Measurements from ENCODE around the gene AACS. TPM values are rescaled to one million over a fixed set of nuclear protein-coding genes. Genes with fewer than 3 reads are reported as not detected.

The AACS gene
- total RNA-seq, 1 donor from 2014 or later: 16.6 TPM

DNA sequence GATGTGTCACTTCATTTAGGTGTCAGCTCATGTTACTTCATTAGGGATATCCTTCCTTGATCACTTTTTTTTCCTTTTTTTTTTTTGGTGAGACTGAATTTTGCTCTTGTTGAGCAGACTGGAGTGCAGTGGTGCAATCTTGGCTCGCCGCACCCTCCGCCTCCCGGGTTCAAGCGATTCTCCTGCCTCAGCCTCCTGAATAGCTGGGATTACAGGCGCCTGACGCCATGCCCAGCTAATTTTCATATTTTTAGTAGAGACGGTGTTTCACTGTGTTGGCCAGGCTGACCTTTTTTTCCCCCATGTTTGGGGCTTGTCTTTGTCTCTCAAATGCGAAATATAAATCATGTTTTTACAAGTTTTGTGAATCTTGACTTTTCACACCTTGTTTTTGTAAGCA is 9.6 kb upstream of the AACS start:
- no peak overlapping the region for H3K27ac Mint-ChIP-seq
- no peak overlapping the region for H2AFZ ChIP-seq (replicated peaks)

DNA sequence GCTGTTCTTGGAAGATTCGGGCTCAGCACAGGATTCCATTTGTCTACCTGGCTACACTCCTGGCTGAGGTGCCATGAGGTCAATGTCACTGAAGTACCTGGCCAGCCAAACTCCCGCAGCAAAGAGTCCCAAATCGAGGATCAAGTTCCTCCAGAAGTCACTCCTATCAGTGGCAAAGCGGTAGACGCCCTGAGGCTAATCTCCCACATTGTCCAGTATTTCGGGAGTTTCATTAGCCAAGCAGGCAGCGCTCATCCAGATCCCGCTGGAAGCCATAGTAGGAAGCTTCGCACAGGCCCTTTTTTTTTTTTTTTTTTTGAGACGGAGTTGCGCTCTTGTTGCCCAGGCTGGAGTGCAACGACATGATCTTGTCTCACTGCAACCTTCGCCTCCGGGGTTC is 8.9 kb upstream of the AACS start:
- H3K4me3 ChIP-seq: no peak overlapping the region
- H3K27me3 Mint-ChIP-seq (ENCODE audit: insufficient read depth, low read depth): peaks cover 2% of the 10 kb centered on the region
- no peaks in the 10 kb centered on the region for H3K9me3 ChIP-seq (ENCODE audit: low read depth)
- no peaks in the 10 kb centered on the region for H4K20me1 ChIP-seq (ENCODE audit: low read depth)
- H3K27me3 ChIP-seq: no peaks in the 10 kb centered on the region
- H3F3A ChIP-seq (ENCODE audit: low read depth): no peaks in the 10 kb centered on the region
- H3K27ac Mint-ChIP-seq: no peak overlapping the region
- H3K27ac ChIP-seq: no peak overlapping the region
- H3K4me1 ChIP-seq: peaks cover 4% of the 10 kb centered on the region
- H3K9ac ChIP-seq: no peak overlapping the region
- no peak overlapping the region for H3K4me2 ChIP-seq
- no peak for DNase-seq (ENCODE audit: low spot score)
- no peaks in the 10 kb centered on the region for H3K79me2 ChIP-seq (ENCODE audit: low read depth)
- H3K36me3 ChIP-seq: no peaks in the 10 kb centered on the region
- TF ChIP-seq EZH2phosphoT487 (IDR thresholded peaks at IDR 0.05): no peak
- no peak for TF ChIP-seq CTCF (IDR thresholded peaks at IDR 0.05)
- no peak for TF ChIP-seq EZH2 (IDR thresholded peaks at IDR 0.05)
- H2AFZ ChIP-seq (replicated peaks): no peak overlapping the region
- no peaks in the 10 kb centered on the region for H3K4me1 Mint-ChIP-seq
- H3K9me3 Mint-ChIP-seq: peaks cover 9% of the 10 kb centered on the region
- no peak overlapping the region for H3K4me3 Mint-ChIP-seq
- no peaks in the 10 kb centered on the region for H3K36me3 Mint-ChIP-seq

More for the DNA sequence above, 9.6 kb upstream of the AACS start:
- H3K4me2 ChIP-seq: no peak overlapping the region
- Mint-ChIP-seq H3K36me3 (no peaks in the 10 kb centered on the region), H3K9me3 (peaks cover 9% of the 10 kb centered on the region), H3K27me3 (ENCODE audit: insufficient read depth, low read depth) (peaks cover 2% of the 10 kb centered on the region), H3K4me1 (no peaks in the 10 kb centered on the region), H3K4me3 (no peak overlapping the region)
- DNase-seq (ENCODE audit: low spot score): no peak
- H3K79me2 ChIP-seq (ENCODE audit: low read depth): no peaks in the 10 kb centered on the region
- H4K20me1 ChIP-seq (ENCODE audit: low read depth): no peaks in the 10 kb centered on the region
- H3F3A ChIP-seq (ENCODE audit: low read depth): no peaks in the 10 kb centered on the region
- no peak overlapping the region for H3K4me3 ChIP-seq
- peaks cover 4% of the 10 kb centered on the region for H3K4me1 ChIP-seq
- H3K27me3 ChIP-seq: no peaks in the 10 kb centered on the region
- no peaks in the 10 kb centered on the region for H3K36me3 ChIP-seq
- no peaks in the 10 kb centered on the region for H3K9me3 ChIP-seq (ENCODE audit: low read depth)
- no peak overlapping the region for H3K27ac ChIP-seq
- TF ChIP-seq EZH2 (IDR thresholded peaks at IDR 0.05) (no peak), EZH2phosphoT487 (IDR thresholded peaks at IDR 0.05) (no peak), CTCF (IDR thresholded peaks at IDR 0.05) (no peak)
- no peak overlapping the region for H3K9ac ChIP-seq

- Mint-ChIP-seq H3K4me3 (no peak overlapping the region), H3K27me3 (ENCODE audit: insufficient read depth, low read depth) (peaks cover 2% of the 10 kb centered on the region), H3K4me1 (no peaks in the 10 kb centered on the region), H3K27ac (no peak overlapping the region), H3K36me3 (no peaks in the 10 kb centered on the region), H3K9me3 (peaks cover 12% of the 10 kb centered on the region)
- Histone ChIP-seq H3K4me1 (peaks cover 4% of the 10 kb centered on the region), H3K36me3 (no peaks in the 10 kb centered on the region), H3K79me2 (ENCODE audit: low read depth) (no peaks in the 10 kb centered on the region), H3K4me2 (no peak overlapping the region), H3F3A (ENCODE audit: low read depth) (no peaks in the 10 kb centered on the region), H2AFZ (replicated peaks) (no peak overlapping the region), H3K27ac (no peak overlapping the region), H4K20me1 (ENCODE audit: low read depth) (no peaks in the 10 kb centered on the region), H3K9me3 (ENCODE audit: low read depth) (no peaks in the 10 kb centered on the region), H3K4me3 (no peak overlapping the region), H3K9ac (no peak overlapping the region), H3K27me3 (no peaks in the 10 kb centered on the region)
- TF ChIP-seq EZH2phosphoT487 (IDR thresholded peaks at IDR 0.05): no peak
- TF ChIP-seq CTCF (IDR thresholded peaks at IDR 0.05): no peak
- TF ChIP-seq EZH2 (IDR thresholded peaks at IDR 0.05): no peak
- no peak for DNase-seq (ENCODE audit: low spot score)
These were observed 7.5 kb upstream of the AACS start for GRCh38 chr12:125057708-125058107.

Data from neural progenitor cell (in vitro differentiated cells).